OCI-LY7 (cell line): ENCODE measurements around the gene GLRA1. TPM values are rescaled to one million over a fixed set of nuclear protein-coding genes. Genes with fewer than 3 reads are reported as not detected.

ENCODE experiments used
- BruUV-seq: library from RNA; stranded (reverse); fragments of 400-500 nt; replicated peaks from 2 replicates; lab custom pipeline; 2021; lab: Mats Ljungman, UMichigan
- CTCF ChIA-PET: fragments of 300-600 bp; sonication (Branson Sonifier 250); formaldehyde crosslinking; loops from one replicate; lab custom pipeline; 2022; ENCODE audit warnings: antibody characterized with exemption; ENCODE audit not compliant: unreplicated experiment; lab: Charles Lee
- POLR2A ChIA-PET: fragments of 300-600 bp; sonication (Branson Sonifier 250); formaldehyde crosslinking; loops from one replicate; lab custom pipeline; 2022; ENCODE audit warnings: antibody characterized with exemption; lab: Charles Lee
- DNase-seq: peaks from one replicate; pipeline ENCODE4 v3.0.0-alpha.2; 2015; ENCODE audit warnings: low spot score
- H2AFZ ChIP-seq: fragments of 200-600 bp; sonication (generic), shearing (Covaris generic); 2 replicates; pipeline ENCODE4 v1.6.1; 2014; ENCODE audit warnings: mild to moderate bottlenecking, antibody characterized with exemption, low read length, moderate library complexity
- H3K27ac ChIP-seq: fragments of 200-600 bp; sonication (generic); 2 replicates; pipeline ENCODE4 v1.5.1; 2014; ENCODE audit warnings: mixed run types, low read depth, mild to moderate bottlenecking, moderate library complexity, low read length, inconsistent platforms; ENCODE audit not compliant: poor library complexity, severe bottlenecking
- H3K36me3 ChIP-seq: fragments of 200-600 bp; sonication (generic); 2 replicates; pipeline ENCODE4 v1.6.1; 2014; ENCODE audit warnings: mild to moderate bottlenecking, antibody characterized with exemption, low read length, moderate library complexity, mixed read lengths; ENCODE audit not compliant: insufficient read depth
- H3K4me1 ChIP-seq: fragments of 200-600 bp; sonication (generic); 2 replicates; pipeline ENCODE4 v1.5.1; 2014; ENCODE audit warnings: mild to moderate bottlenecking, low read length; ENCODE audit not compliant: insufficient read depth, poor library complexity, severe bottlenecking
- H3K4me2 ChIP-seq: fragments of 200-600 bp; sonication (generic); 2 replicates; pipeline ENCODE4 v1.6.1; 2014; ENCODE audit warnings: mild to moderate bottlenecking, low read length
- H3K4me3 ChIP-seq: fragments of 200-600 bp; sonication (generic); 2 replicates; pipeline ENCODE4 v1.5.1; 2014; ENCODE audit warnings: mild to moderate bottlenecking, low read depth, low read length; ENCODE audit not compliant: poor library complexity, severe bottlenecking
- H3K79me2 ChIP-seq: fragments of 200-600 bp; sonication (generic); 2 replicates; pipeline ENCODE4 v1.6.1; 2016; ENCODE audit warnings: low read depth, mild to moderate bottlenecking, low read length, moderate library complexity, mixed read lengths; ENCODE audit not compliant: insufficient read depth
- H3K9me2 ChIP-seq: fragments of 200-600 bp; sonication (generic); 2 replicates; pipeline ENCODE4 v1.6.1; 2016; ENCODE audit warnings: mild to moderate bottlenecking, low read length, mixed read lengths; ENCODE audit not compliant: insufficient read depth
- H3K9me3 ChIP-seq: fragments of 200-600 bp; sonication (generic); 2 replicates; pipeline ENCODE4 v1.6.1; 2014; ENCODE audit warnings: mild to moderate bottlenecking, mixed run types, low read length, mixed read lengths
- H4K20me1 ChIP-seq: fragments of 200-600 bp; sonication (generic); 2 replicates; pipeline ENCODE4 v1.6.1; 2014; ENCODE audit warnings: mild to moderate bottlenecking, antibody characterized with exemption, low read length, moderate library complexity, mixed read lengths; ENCODE audit not compliant: insufficient read depth
- CTCF ChIP-seq: fragments of 200-600 bp; sonication (generic); conservative IDR thresholded peaks from 2 replicates; pipeline ENCODE4 v1.5.1; 2014; ENCODE audit warnings: mild to moderate bottlenecking, antibody characterized with exemption, low read length, moderate library complexity, mixed read lengths
- EZH2phosphoT487 ChIP-seq: fragments of 200-600 bp; sonication (generic); IDR thresholded peaks from 2 replicates; pipeline ENCODE4 v1.6.1; 2018; ENCODE audit warnings: low read depth, borderline replicate concordance, mild to moderate bottlenecking, mixed run types, antibody characterized with exemption, low read length, moderate library complexity, mixed read lengths
- intact Hi-C: fragments of 100-400 bp; cut with micrococcal nuclease; formaldehyde crosslinking; loops from one replicate; pipeline ENCODE4 v1.10.0; 2022; ENCODE audit not compliant: unreplicated experiment
- total RNA-seq, 2 experiments: library from RNA; depleted of rRNA in 1 of 2; stranded (reverse); fragments of >200 nt in 1 of 2; shearing (Covaris generic) in 1 of 2; gene quantifications; 2 replicates each; pipeline ENCODE4 v1.2.3, GENCODE V29; 2014 to 2022

Gene GLRA1
- total RNA-seq, 2 experiments from 2014 or later, result not detected

- Histone ChIP-seq H2AFZ (no peak overlapping the region), H3K79me2 (no peaks in the 10 kb centered on the region)
These were observed 34.4 kb downstream of the GLRA1 start for GRCh38 chr5:151890299-151890698.

GRCh38 chr5:151889614-151890013 is 35.0 kb downstream of the GLRA1 start:
- no peak for TF ChIP-seq CTCF
- no peak for TF ChIP-seq EZH2phosphoT487
- BruUV-seq, result no TSS peak
- H3K36me3 ChIP-seq, result no peaks in the 10 kb centered on the region
- no peaks in the 10 kb centered on the region for H4K20me1 ChIP-seq
- no peaks in the 10 kb centered on the region for H3K9me3 ChIP-seq
- POLR2A ChIA-PET, result interaction anchor here (1.0 kb wide), 2 partner anchors 23 to 293 kb away, joined by 3 read pairs; no protein-coding TSS in a partner anchor
- no peak overlapping the region for H3K4me3 ChIP-seq
- CTCF ChIA-PET, result no interaction called here
- H2AFZ ChIP-seq, result no peak overlapping the region
- no peaks in the 10 kb centered on the region for H3K4me1 ChIP-seq
- H3K27ac ChIP-seq, result no peak overlapping the region
- no peak overlapping the region for H3K4me2 ChIP-seq
- DNase-seq, result no peak
- intact Hi-C loops, result no loop called here
- no peaks in the 10 kb centered on the region for H3K79me2 ChIP-seq
- no peaks in the 10 kb centered on the region for H3K9me2 ChIP-seq

More at GRCh38 chr5:151890299-151890698, 34.4 kb downstream of the GLRA1 start:
- no peaks in the 10 kb centered on the region for H3K9me2 ChIP-seq
- no peak for DNase-seq
- no peak overlapping the region for H3K4me3 ChIP-seq
- TF ChIP-seq CTCF (no peak), EZH2phosphoT487 (no peak)
- POLR2A ChIA-PET, result interaction anchor here (1.0 kb wide), 2 partner anchors 24 to 294 kb away, joined by 3 read pairs; no protein-coding TSS in a partner anchor
- no peaks in the 10 kb centered on the region for H3K9me3 ChIP-seq
- H3K27ac ChIP-seq, result no peak overlapping the region
- CTCF ChIA-PET, result no interaction called here
- H3K4me2 ChIP-seq, result no peak overlapping the region
- no TSS peak for BruUV-seq
- no peaks in the 10 kb centered on the region for H3K4me1 ChIP-seq
- no peaks in the 10 kb centered on the region for H4K20me1 ChIP-seq
- intact Hi-C loops, result no loop called here
- no peaks in the 10 kb centered on the region for H3K36me3 ChIP-seq

GRCh38 chr5:151886546-151887275 is 37.9 kb downstream of the GLRA1 start:
- POLR2A ChIA-PET, result no interaction called here
- intact Hi-C loops, result no loop called here
- H3K79me2 ChIP-seq, result no peaks in the 10 kb centered on the region
- no peaks in the 10 kb centered on the region for H3K9me3 ChIP-seq
- no TSS peak for BruUV-seq
- no peaks in the 10 kb centered on the region for H4K20me1 ChIP-seq
- H3K27ac ChIP-seq, result no peak overlapping the region
- CTCF ChIA-PET, result no interaction called here
- H3K4me3 ChIP-seq, result no peak overlapping the region
- no peaks in the 10 kb centered on the region for H3K9me2 ChIP-seq
- H3K36me3 ChIP-seq, result no peaks in the 10 kb centered on the region
- DNase-seq, result no peak
- TF ChIP-seq EZH2phosphoT487, result no peak
- no peak overlapping the region for H3K4me2 ChIP-seq
- no peak overlapping the region for H2AFZ ChIP-seq
- no peaks in the 10 kb centered on the region for H3K4me1 ChIP-seq
